A549 (cell line): ENCODE results near the gene PIP5K1A. TPM values are rescaled to one million over a fixed set of nuclear protein-coding genes. Genes with fewer than 3 reads are reported as not detected.

Experiments
- ATAC-seq, 2 experiments: fragments of 200-7000 bp in 1 of 2; fragments of >200 bp in 1 of 2; cut with Nextera tagmentation in 1 of 2; cut with Tn5 transposase in 1 of 2; 3 replicates each; pipeline versions ENCODE4 v1.8.0 to v1.9.1; 2018 to 2020; ENCODE audit warnings: mild to moderate bottlenecking in 1 of 2, moderate library complexity in 1 of 2
- CTCF ChIA-PET: fragments of 300-600 bp; sonication (Branson Sonifier 250); formaldehyde crosslinking; extraction: SDS; loops from one replicate; lab custom pipeline; 2021; ENCODE audit warnings: antibody characterized with exemption, inconsistent platforms; lab: Yijun Ruan, JAX
- POLR2A ChIA-PET: fragments of 350-600 bp; formaldehyde crosslinking; extraction: SDS; loops from one replicate; lab custom pipeline; 2021; ENCODE audit warnings: antibody characterized with exemption, inconsistent platforms; lab: Yijun Ruan, JAX
- DNase-seq, 2 experiments: peaks; one replicate each; pipeline versions ENCODE4 v3.0.0 to v3.0.0-alpha.2; 2011 to 2016; ENCODE audit warnings: low read depth in 1 of 2, low spot score in 1 of 2
- FAIRE-seq: peaks from 2 replicates; lab custom pipeline; 2011; peaks lifted over from hg19 to GRCh38; lab: Jason Lieb, UNC
- H3K27ac ChIP-seq, 2 experiments: fragments of >200 bp; sonication (Bioruptor Twin); formaldehyde crosslinking; 3 replicates each; pipeline ENCODE4 v1.5.1; 2016 to 2017
- H3K4me1 ChIP-seq: fragments of >200 bp; sonication (Bioruptor Twin); formaldehyde crosslinking; 3 replicates; pipeline ENCODE4 v1.6.1; 2016
- H3K4me2 ChIP-seq: fragments of >200 bp; sonication (Bioruptor Twin); formaldehyde crosslinking; 3 replicates; pipeline ENCODE4 v1.6.1; 2016
- H3K4me3 ChIP-seq: fragments of >200 bp; sonication (Bioruptor Twin); formaldehyde crosslinking; 3 replicates; pipeline ENCODE4 v1.5.1; 2016
- H3K9me3 ChIP-seq: fragments of >200 bp; sonication (Bioruptor Twin); formaldehyde crosslinking; 3 replicates; pipeline ENCODE4 v1.6.1; 2016
- BHLHE40 ChIP-seq: IDR thresholded peaks from 2 replicates; pipeline ENCODE4 v1.6.1; 2012; ENCODE audit warnings: low read depth, low read length, inconsistent platforms
- CEBPB ChIP-seq, 2 experiments: fragments of >200 bp in 1 of 2; sonication (Bioruptor Twin) in 1 of 2; formaldehyde crosslinking in 1 of 2; IDR thresholded peaks; 2 replicates each; pipeline ENCODE4 v1.6.1; 2012 to 2016
- CTCF ChIP-seq: fragments of >200 bp; sonication (Bioruptor Twin); formaldehyde crosslinking; IDR thresholded peaks from 3 replicates; pipeline ENCODE4 v1.5.1; 2016
- EP300 ChIP-seq, 2 experiments: fragments of >200 bp; sonication (Bioruptor Twin); formaldehyde crosslinking; IDR thresholded peaks; 2 replicates in 1 of 2; 3 replicates in 1 of 2; pipeline ENCODE4 v1.6.1; 2016 to 2017
- HEYL ChIP-seq: fragments of 250-450 bp; sonication (Bioruptor Pico); IDR thresholded peaks from 2 replicates; pipeline ENCODE4 v1.8.0; 2021; ENCODE audit warnings: mild to moderate bottlenecking, moderate library complexity
- HMGXB4 ChIP-seq: fragments of 250-450 bp; sonication (Bioruptor Pico); IDR thresholded peaks from 2 replicates; pipeline ENCODE4 v1.5.0; 2021; ENCODE audit warnings: mild to moderate bottlenecking, moderate library complexity, borderline replicate concordance
- HOXA7 ChIP-seq: fragments of 250-450 bp; sonication (Bioruptor Pico); IDR thresholded peaks from 2 replicates; pipeline ENCODE4 v1.5.0; 2020; ENCODE audit warnings: mild to moderate bottlenecking, moderate library complexity
- KDM1A ChIP-seq: fragments of 200-600 bp; sonication (generic); IDR thresholded peaks from 2 replicates; pipeline ENCODE4 v1.6.1; 2016; ENCODE audit warnings: low read depth, mild to moderate bottlenecking
- MAZ ChIP-seq: fragments of 150-350 bp; IDR thresholded peaks from 2 replicates; pipeline ENCODE4 v1.6.1; 2014; ENCODE audit warnings: antibody characterized with exemption, low read depth, low read length, borderline replicate concordance
- NFE2L2 ChIP-seq: fragments of 150-350 bp; conservative IDR thresholded peaks from 2 replicates; pipeline ENCODE4 v1.6.1; 2014; ENCODE audit warnings: low read length
- PBX3 ChIP-seq: IDR thresholded peaks from 2 replicates; pipeline ENCODE4 v1.6.1; 2012
- PHF8 ChIP-seq: fragments of 200-600 bp; sonication (generic); IDR thresholded peaks from 2 replicates; pipeline ENCODE4 v1.6.1; 2016; ENCODE audit warnings: low read depth, mild to moderate bottlenecking, antibody characterized with exemption, moderate library complexity, borderline replicate concordance
- POLR2A ChIP-seq: IDR thresholded peaks from 2 replicates; pipeline ENCODE4 v1.6.1; 2012; ENCODE audit warnings: mild to moderate bottlenecking, low read length
- POLR2AphosphoS2 ChIP-seq: conservative IDR thresholded peaks from 2 replicates; pipeline ENCODE4 v1.6.1; 2012; ENCODE audit warnings: low read length, improper control_type of control experiment, inconsistent platforms
- RCOR1 ChIP-seq: fragments of 150-350 bp; IDR thresholded peaks from 2 replicates; pipeline ENCODE4 v1.6.1; 2014; ENCODE audit warnings: antibody characterized with exemption, low read length, low read depth
- REST ChIP-seq: fragments of 200-600 bp; sonication (generic); IDR thresholded peaks from 2 replicates; pipeline ENCODE4 v1.6.1; 2016; ENCODE audit warnings: antibody characterized with exemption, mild to moderate bottlenecking, moderate library complexity
- SMC3 ChIP-seq: fragments of >200 bp; sonication (Bioruptor Twin); formaldehyde crosslinking; IDR thresholded peaks from 3 replicates; pipeline ENCODE4 v1.6.1; 2018; ENCODE audit warnings: inconsistent platforms
- ZC3H11A ChIP-seq: fragments of 450-650 bp; IDR thresholded peaks from 2 replicates; pipeline ENCODE4 v1.6.1; 2014; ENCODE audit warnings: antibody characterized with exemption, mild to moderate bottlenecking
- WGBS: methylation state at CpG from one replicate; pipeline ENCODE4 v1.1.6; 2017; ENCODE audit errors: missing lambda C conversion rate; 5-methylcytosine and 5-hydroxymethylcytosine counted together
- polyA plus RNA-seq, 4 experiments: library from polyadenylated mRNA; depleted of rRNA in 3 of 4; stranded (reverse); fragments of >200 nt; fragmentation: RNase III in 1 of 4; extraction: RNeasy Plus Mini Kit Qiagen cat#74134 plus additional on column Dnase treatment in 1 of 4; gene quantifications; 2 replicates in 3 of 4; 3 replicates in 1 of 4; pipeline ENCODE4 v1.2.3, GENCODE V29; 2011 to 2017

The PIP5K1A gene
- polyA plus RNA-seq, 2 of the 4 experiments (the other 2 are of a cell fraction) = 50.0 to 129 TPM

GRCh38 chr1:151221616-151222015, 23.3 kb downstream of the PIP5K1A start:
- no peak overlapping the region for H3K4me3 ChIP-seq
- H3K27ac ChIP-seq = no peak overlapping the region
- ATAC-seq (no peak), DNase-seq (no peak), FAIRE-seq (no peak)
- H3K4me2 ChIP-seq = no peak overlapping the region
- peaks cover 9% of the 10 kb centered on the region for H3K4me1 ChIP-seq
- POLR2A ChIA-PET = no interaction called here
- no peaks in the 10 kb centered on the region for H3K9me3 ChIP-seq
- CTCF ChIA-PET = interaction anchor here (1.2 kb wide), 1 partner anchor 9 kb away, joined by 3 read pairs; no protein-coding TSS in a partner anchor
- 83% methylated on average over 1 of the region's 1 CpG for WGBS
- TF ChIP-seq NFE2L2 (no peak), EP300 (IDR thresholded peaks at IDR 0.05) (no peak), HOXA7 (no peak), ZC3H11A (no peak), POLR2A (no peak), BHLHE40 (no peak), KDM1A (no peak), PBX3 (no peak), HEYL (CRISPR knock-in tag) (no peak), HMGXB4 (no peak), REST (no peak), CEBPB (IDR thresholded peaks at IDR 0.05) (no peak), SMC3 (no peak), MAZ (no peak)
- TF ChIP-seq, all 56 proteins: peak for 0

DNA sequence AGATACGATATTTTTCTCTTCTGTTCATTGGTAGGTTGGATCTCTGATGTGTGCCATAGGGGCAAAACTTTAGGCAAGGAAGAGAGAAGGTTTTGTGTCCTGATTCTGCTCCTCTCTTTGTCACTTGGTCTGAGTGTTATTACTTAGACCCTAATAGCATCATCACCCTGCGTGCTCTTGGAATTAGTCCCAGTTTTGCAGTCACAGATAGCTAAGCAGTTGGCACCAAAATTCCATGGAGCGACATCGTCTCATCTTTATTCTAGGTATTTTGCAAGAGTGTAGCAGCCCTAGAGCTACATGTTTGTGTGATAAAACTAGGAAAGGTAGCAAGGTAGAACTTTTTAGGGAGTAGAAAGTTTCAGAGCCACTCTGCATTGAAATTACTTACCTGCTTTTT, 23.8 kb downstream of the PIP5K1A start:
- no peak overlapping the region for H3K4me3 ChIP-seq
- H3K4me2 ChIP-seq = no peak overlapping the region
- H3K9me3 ChIP-seq = no peaks in the 10 kb centered on the region
- ChIA-PET POLR2A (no interaction called here), CTCF (interaction anchor here (0.7 to 1.2 kb wide), 2 partner anchors 9 to 21 kb away, joined by 3 read pairs; no protein-coding TSS in a partner anchor)
- TF ChIP-seq RCOR1 (no peak), SMC3 (no peak), PHF8 (no peak), CTCF (no peak), KDM1A (no peak), POLR2AphosphoS2 (no peak), ZC3H11A (no peak)
- no peak for DNase-seq
- 81% methylated on average over 4 of the region's 4 CpGs for WGBS
- FAIRE-seq = no peak
- H3K27ac ChIP-seq = no peak overlapping the region
- peaks cover 9% of the 10 kb centered on the region for H3K4me1 ChIP-seq
- no peak for ATAC-seq
